ENCODE results near the gene GPC6.
"Not testable (repeated sequence)": the region's sequence is repeated elsewhere in the genome, so short reads cannot be mapped to it uniquely, and the experiment has no call there.

Gene GPC6

DNA sequence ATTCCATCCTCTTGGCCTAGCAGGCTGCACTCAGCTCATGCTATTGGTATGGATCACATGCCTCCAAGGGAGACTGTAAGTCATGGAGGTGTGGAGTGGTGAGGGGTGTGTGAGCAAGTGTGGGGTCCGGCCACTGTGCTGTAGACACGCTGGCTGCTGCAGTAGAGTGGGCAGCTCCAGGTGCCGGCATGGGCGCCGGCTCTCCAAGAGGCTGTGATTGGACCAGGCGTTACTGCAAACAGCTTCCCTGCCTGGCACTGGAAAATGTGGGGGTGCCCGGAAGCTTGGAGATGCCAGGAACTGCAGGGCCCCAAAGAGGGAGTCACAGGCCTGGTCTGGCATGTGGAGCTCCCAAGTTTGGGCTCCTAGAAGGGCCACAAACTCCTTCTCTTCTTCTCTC lies 245.7 kb downstream of the GPC6 start:
- Histone ChIP-seq H3K27ac (no peak overlapping the region), H3K4me3 (no peak overlapping the region)

DNA sequence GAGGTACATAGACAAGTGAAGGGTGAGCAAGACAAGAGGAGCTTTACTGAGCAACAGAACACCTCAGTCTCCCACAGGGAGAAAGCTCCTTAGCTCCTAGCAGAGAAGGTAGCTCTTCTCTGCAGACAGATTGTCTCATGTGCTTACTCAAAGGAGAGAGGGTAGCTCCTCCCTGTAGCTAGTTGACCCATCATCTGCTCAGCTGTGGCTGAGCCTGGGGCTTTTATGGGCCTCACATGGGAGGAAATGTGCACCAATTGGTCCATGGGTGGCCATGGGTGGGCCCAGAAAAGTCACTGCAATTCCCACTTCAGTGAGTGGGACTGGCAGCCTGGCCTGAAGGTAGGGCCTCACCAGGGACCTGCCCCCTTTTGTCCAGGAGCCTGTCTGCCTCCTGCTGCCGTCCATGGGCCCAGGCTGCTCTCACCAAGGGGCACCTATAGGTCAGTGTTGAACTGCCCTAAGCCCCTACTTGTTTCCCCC lies 246.2 kb downstream of the GPC6 start:
- Histone ChIP-seq H3K27ac (no peak overlapping the region), H3K4me3 (no peak overlapping the region)

DNA sequence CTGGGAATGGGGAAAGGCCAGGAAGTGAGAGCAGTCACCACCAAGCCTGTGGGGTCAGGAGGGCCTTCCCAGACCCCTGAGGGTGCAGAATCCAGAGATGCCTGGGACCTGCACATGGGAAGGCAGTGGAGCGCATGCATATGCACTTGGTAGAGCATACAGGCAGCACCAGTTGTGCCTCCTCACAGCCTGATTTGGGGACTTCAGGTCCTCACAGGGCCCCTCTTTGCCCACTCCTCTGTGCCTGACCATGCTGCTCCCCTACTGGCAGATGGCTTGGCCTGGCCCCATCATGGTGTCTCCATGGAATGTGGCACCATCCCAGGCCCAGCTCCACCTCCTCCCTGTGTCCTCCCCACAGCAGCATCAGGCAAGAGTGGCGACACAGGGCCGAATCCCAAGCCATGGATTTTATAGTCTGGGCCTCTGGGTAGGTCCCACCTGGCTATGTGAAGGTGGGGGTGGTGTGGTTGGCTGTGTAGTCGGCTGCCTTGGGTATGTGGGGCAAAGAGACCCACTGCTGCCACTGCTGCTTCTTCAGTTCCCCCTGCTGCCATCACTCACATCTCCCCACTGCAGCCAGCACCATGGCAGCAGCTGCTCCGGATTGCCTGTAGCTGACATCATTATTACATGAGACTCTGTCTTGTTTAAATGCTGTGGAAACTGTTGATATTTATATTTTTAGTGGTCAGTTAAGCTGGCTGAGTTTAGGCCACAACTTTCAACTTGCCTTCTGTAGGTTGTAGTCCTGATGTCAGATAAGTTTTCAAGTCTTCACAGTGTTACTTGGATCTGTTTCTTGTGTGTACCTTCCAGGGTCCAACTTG lies 247.0 kb downstream of the GPC6 start:
- Histone ChIP-seq H3K27ac (no peak overlapping the region), H3K4me3 (no peak overlapping the region)

DNA sequence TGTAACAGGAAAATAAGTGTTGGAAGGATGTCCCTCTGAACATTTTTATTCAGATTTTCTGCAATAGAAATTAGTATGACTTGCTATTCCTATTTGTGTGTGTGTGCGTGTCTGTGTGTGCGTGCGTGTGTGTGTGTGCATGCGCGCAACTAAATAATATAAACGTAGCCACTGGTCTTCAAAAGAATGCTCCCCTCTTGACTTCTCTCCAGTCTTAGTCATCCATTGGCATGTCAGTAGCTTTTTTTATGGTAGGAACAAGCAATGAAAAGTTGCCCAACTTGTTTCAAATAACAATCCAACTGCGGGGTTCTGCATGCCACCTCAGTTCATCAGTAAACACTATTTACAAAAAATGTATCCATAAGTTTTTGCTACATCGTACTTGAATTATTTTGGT lies 249.6 kb downstream of the GPC6 start:
- H3K4me3 ChIP-seq = no peak overlapping the region
- no peak overlapping the region for H3K27ac ChIP-seq

DNA sequence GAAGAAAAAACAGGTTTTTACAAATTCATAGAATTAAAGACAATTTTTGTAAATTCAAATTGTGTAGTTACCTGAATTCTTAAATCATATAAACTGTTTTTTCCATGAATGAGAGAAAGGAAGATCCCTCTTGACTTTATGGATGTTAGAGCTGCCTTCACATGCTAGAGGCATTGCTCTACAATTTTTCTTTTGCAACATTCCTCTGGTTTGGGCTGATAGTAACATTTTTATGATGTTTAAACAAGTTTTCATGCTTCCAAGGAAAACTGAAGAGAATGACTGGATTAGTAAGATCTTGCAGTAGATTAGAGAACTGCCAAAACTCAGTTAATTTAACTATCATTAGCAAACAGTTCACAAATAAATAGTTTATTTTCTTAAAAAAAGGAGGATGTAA lies 250.6 kb downstream of the GPC6 start:
- H3K27ac ChIP-seq = no peak overlapping the region
- H3K4me3 ChIP-seq = no peak overlapping the region

DNA sequence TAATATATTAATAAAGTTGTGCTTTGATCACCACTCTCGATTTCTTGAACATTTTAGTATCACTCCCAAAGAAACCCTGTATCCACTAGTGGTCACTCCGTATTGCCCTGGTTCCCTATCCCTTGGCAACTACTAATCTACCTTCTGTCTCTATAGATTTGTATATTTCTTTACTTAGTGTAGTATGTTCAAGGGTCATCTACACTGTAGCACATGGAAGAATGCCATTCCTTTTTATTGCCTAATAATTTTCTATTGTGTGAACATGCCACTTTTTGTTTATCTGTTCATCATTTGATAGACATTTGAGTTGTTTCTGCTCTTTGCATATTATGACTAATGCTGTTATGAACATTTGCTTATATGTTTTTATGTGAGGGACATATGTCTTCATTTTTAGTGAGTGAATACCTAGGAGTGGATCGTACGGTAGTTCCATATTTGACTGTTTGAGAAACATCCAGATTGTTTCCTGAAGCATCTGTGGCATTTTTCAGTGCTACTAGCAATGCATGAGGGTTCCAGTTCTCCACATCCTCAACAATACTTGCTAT lies 254.0 kb downstream of the GPC6 start:
- no peak overlapping the region for H3K27ac ChIP-seq
- H3K4me3 ChIP-seq = no peak overlapping the region

DNA sequence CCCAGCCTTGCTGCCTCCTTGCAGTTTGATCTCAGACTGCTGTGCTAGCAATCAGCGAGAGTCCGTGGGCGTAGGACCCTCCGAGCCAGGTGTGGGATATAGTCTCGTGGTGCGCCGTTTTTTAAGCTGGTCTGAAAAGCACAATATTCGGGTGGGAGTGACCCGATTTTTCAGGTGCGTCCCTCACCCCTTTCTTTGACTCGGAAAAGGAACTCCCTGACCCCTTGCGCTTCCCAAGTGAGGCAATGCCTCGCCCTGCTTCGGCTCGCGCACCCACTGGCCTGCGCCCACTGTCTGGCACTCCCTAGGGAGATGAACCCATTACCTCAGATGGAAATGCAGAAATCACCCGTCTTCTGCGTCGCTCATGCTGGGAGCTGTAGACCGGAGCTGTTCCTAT lies 269.5 kb downstream of the GPC6 start:
- H3K27ac ChIP-seq = not testable (repeated sequence)
- peak overlapping the region in 2 of 7 experiments; percentile 19 to 30 for H3K4me3 ChIP-seq

DNA sequence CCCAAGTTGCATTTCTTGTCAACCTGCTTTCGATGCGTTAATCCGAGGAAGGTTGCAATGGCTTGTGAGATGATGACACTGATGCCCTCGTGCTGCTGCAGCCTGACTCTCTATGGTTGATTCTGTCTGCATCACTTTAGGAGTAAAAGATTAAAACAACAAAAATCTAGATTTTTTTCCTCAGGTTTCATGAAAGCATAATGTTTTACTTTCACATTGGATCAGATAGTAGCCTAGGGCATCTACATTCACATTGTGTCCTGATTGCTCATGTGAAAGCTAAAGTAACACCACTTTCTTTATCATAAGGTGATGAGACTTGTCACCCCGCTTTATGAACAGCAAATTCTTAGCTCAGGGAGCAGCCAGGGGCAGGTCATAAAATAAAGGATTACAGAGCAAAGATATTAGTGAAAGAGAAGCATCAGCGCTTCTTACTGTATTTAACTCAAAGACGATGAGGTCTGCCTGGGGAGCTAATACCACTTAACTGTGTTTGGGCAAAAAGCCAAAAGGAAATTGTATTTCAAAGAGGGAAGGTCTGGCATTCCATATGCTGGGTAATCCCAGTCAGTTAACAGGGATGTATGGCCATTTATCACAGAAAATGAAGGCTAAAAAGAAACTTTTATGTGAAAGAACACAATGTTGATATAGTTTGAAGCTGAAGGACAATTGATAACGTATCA lies 270.5 kb downstream of the GPC6 start:
- no peak overlapping the region for H3K4me3 ChIP-seq
- H3K27ac ChIP-seq = no peak overlapping the region

DNA sequence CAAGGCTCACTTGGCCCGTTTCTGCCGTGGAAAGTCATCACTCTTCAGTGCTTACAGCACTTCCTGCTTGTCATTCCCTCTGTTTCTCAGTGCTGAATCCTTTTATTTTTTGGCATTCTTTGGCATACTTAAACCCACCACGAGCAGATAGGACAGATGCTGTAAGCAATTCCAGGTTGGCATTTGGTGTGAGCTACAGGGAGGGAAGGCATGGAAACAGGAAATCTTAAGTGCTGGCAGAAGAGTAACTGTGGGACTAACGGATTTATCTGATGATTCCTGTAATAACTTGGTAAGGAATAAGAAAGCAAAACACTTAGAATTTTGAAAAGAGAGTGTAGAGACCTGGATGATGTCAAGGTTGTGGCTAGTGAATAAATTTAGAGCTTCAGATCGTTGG lies 273.4 kb downstream of the GPC6 start:
- Histone ChIP-seq H3K4me3 (no peak overlapping the region), H3K27ac (no peak overlapping the region)

DNA sequence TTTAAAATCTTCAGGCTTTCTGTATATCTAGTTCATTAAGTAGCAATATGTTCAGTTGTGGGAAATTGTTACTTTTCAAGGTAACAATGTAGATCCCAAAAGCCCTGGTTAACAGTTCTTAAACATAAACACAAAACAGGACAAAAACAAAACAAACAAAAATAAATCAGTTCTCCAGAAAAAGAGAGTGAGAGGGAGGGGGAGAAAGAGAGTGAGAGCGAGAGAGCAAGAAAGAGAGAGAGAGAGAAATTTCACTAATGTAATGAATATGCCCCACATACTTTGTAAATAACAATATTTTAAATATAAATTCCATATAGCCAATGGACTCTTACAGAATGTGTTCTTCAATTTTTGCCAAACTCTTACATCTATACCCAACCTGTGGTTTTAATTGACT lies 275.5 kb downstream of the GPC6 start:
- Histone ChIP-seq H3K27ac (no peak overlapping the region), H3K4me3 (no peak overlapping the region)

DNA sequence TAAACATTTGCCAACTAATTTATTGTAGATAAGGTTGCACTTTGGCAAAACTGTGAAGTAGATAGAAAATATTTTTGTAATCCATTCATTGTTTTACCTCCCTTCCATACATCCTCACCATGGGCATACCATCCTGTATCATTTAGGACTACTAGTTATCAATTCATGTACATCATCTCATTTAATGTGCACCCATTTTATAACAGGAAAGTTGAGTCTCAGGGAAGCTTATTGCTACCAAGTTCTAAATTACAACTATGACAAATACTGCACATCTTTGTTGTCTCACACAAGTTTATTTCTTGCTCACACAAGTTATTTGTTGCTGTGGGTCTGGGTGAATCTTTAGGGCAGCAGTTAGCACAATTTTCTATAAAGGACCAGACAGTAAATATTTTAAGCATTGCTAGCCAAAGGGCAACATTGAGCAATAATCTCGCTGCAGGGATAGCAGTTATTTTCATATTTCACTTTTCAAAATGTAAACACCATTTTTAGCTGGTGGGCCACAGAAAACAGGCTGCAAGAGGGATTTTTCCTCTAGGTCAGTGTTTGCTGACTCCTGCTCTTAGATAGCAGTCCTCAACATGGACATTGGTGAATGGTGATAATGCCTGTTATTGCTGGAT lies 276.5 kb downstream of the GPC6 start:
- Histone ChIP-seq H3K4me3 (no peak overlapping the region), H3K27ac (no peak overlapping the region)

DNA sequence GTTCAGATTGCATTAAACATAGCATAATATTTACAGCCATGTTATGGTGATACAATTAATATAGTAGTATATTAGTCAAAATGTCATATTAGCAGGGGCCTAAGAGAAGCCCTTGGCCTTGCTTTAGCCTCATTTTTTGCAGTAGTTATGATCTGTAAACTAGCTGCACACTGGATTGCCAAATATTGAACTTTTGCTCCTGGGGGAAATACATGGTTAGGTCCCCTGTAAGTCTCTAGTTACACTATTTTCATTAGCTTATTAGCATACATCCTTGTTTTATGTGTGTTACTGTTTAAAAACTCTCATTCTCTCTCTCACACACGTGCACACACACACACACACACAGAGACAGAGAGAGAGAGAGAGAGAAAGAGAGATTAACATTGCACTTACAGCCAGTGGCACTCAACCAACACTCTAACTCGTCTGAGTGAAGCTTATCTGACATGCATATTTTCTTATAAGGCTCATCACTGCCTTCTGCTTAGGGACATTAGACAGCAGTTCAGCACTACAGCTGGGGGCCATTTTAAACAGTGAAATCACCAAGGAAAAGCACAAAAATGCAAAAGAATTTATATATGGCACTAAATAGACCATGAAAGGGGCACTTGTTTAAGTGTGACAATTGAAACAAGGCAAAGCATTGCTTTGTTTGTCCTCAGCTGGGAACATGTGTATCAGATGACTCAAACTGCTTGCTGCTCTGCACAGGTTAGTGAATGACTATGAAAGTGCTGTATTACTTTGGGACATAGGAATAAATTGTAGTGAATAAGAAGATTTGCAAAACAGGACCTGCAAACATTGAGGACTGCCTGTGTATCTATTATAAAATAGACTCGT lies 278.7 kb downstream of the GPC6 start:
- Histone ChIP-seq H3K27ac (no peak overlapping the region), H3K4me3 (no peak overlapping the region)

DNA sequence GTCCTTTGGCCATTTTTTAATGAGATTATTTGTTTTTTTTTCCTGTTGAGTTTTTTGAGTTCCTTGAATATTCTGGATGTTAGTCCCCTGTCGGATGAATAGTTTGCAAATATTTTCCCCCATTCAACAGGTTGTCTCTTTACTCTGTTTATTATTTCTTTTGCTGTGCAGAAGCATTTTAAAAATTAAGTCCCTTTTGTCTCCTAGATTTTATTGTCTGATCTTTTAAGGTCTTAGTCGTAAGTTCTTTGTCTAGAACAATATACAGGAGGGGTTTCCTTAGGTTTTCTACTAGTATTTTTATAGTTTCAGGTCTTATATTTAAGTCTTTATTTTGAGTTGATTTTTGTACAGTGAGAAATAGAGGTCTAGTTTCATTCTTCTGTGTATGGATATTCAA lies 284.4 kb downstream of the GPC6 start:
- Histone ChIP-seq H3K4me3 (no peak overlapping the region), H3K27ac (no peak overlapping the region)

DNA sequence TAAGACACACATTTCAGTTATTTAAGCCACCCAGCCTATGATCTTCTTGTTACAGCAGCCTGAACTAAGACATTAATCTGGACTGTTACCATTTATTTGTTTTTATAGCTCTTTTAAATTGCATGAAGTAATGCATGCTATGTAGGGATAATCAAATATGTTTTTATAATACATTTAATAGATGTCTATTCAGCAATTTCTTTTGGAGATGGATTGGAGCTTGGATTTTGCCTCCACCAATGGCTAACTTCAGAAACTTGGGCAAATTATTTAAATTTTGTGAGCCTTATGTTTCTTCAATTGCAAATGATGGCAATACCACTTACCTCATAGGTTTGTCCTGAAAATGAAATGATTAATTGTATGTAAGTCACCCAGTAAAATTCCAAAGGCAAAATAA lies 288.7 kb downstream of the GPC6 start:
- H3K27ac ChIP-seq = no peak overlapping the region
- no peak overlapping the region for H3K4me3 ChIP-seq

DNA sequence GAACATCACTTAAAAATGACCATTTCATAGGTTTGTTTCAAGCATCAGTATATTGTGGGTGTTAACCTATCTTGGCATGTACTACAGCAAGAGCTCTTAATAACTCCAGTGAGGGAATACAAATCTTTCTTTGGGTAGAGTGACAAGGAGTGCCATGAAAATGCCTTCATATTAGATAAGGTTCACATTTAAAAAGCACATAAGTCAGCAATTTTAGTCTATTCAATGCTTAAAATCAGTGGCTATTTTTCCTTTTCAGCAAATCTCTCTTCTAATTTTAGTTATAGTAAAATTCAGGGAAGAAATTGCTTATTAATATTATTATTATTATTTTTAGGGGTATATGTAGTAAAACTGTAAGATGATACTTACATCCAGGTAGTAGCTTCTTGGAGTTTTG lies 291.1 kb downstream of the GPC6 start:
- Histone ChIP-seq H3K27ac (no peak overlapping the region), H3K4me3 (no peak overlapping the region)

DNA sequence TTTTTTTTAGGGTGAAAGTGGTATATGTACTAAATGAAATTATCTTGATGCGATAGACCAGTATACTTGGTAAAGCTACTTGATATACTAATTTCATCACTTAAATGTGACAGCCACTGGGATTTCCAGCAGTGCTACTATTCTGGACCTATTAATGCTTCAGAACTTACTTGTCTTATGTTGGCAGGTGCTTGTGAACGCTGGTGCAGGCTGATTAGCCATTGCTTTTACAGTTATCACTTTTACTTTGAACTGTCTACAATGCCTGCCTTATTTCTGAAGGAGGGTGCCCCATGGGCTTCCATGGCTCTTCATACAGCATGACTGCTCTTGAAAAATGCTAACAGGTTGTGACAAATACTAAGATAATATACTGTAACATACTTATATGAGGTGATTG lies 294.7 kb downstream of the GPC6 start:
- H3K27ac ChIP-seq = no peak overlapping the region
- no peak overlapping the region for H3K4me3 ChIP-seq

DNA sequence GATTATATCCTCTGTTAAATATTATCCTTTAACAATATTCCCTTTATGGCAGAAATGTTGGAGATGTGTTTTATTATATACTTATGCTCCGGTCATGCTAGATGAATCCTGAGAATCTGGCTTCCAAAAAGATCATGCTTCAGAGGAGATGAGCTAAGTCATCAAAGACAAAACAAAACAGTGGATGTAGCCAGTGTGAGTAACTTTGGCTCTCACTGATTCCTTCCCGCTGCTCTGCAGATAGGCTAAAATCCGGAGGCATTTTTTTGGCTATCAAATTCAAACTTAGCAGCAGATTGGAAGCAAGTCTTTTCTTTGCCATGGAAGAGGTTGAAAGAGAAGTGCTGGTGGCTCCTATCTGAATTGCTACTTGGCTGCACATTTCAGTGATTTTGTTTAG lies 295.9 kb downstream of the GPC6 start:
- Histone ChIP-seq H3K4me3 (no peak overlapping the region), H3K27ac (no peak overlapping the region)

DNA sequence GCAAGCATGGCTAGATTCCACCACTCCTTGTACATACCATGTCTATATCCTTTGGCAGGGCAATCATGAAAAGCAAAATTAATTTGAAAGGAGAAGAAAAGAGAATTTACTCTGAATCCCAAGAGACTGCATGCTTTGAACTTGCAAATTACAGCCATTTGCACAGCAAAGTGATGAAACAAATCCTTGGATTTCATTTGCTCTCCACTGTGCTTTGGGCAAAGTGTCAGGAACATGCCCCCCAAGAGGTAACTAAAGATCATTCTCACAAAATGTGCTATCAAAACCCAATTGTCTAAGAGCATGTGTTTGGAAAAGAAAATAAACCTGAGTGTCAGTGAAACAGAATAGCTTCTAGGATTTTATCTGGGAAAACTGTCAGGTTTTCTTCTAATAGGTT lies 298.5 kb downstream of the GPC6 start:
- no peak overlapping the region for H3K4me3 ChIP-seq
- H3K27ac ChIP-seq = no peak overlapping the region

DNA sequence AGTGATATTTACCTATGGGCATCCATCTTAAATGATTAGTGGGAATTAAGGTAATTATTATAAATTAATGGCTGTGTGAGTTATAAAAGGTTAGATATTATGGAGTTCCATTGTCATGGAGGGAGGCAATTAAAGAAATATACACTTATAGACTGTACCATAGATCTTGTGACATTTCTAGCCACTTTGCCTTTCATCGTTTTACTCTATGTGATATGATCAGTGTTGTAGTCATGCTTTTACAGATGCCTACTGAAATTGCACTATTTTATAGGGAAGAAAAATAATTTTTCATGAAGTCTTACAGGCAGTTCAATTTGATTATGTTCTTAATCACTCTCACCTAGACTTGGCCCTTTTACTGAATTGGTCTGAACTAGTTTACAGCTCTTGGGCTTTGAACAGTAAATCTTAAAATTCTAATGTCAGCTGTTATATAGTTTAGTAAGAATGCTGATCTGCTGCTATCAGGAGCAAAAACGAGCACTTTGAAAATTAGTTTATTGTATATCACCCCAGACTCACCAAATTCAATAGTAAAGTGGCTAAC lies 301.2 kb downstream of the GPC6 start:
- no peak overlapping the region for H3K27ac ChIP-seq

DNA sequence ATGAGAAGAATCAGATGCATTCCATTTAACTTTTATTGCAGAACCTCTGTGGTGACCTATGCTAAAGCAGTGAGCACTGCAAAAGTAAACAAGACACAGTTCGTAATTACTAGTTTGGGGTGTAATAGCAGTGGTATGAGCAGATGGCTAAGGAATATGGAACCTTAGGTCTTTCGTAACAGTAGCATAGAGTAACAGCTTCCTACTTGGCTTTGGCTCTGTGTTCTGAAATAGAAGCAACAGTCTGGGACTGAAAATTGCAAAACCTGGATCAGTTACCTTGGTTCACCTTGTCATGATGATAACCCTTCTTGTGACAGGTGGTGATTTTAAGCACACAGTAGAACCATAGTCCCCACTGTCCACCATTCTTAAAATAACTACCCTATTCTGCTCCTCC lies 303.4 kb downstream of the GPC6 start:
- H3K27ac ChIP-seq = no peak overlapping the region
- H3K4me3 ChIP-seq = no peak overlapping the region

More for the DNA sequence above, 301.2 kb downstream of the GPC6 start:
- no peak overlapping the region for H3K4me3 ChIP-seq

Data from skin epidermis (tissue), 12 donors.